K562 (cell line): ENCODE results near the gene ADGRF5. TPM values are rescaled to one million over a fixed set of nuclear protein-coding genes. Genes with fewer than 3 reads are reported as not detected.

ENCODE experiments used
- ATAC-seq: fragments of 200-7000 bp; cut with Tn5 transposase; 3 replicates; pipeline ENCODE4 v1.9.1; 2020; ENCODE audit warnings: moderate library complexity
- BruUV-seq: library from RNA; stranded (reverse); fragments of 400-500 nt; replicated peaks from 2 replicates; lab custom pipeline; 2021; lab: Mats Ljungman, UMichigan
- CTCF ChIA-PET: fragments of 300-600 bp; formaldehyde crosslinking; extraction: SDS; loops from one replicate; lab custom pipeline; 2021; ENCODE audit warnings: low intra/inter-chr PET ratio; lab: Yijun Ruan, JAX
- POLR2A ChIA-PET: fragments of 300-600, 350-650 bp; sonication (Branson Sonifier 250); formaldehyde crosslinking; extraction: SDS; loops from one replicate; lab custom pipeline; 2021; ENCODE audit warnings: antibody characterized with exemption, inconsistent platforms; lab: Yijun Ruan, JAX
- DNase-seq, 4 experiments: peaks; one replicate each; pipeline versions ENCODE4 v3.0.0 to v3.0.0-alpha.2; 2011 to 2018; ENCODE audit warnings: low spot score in 3 of 4, mixed read lengths in 3 of 4; ENCODE audit errors: extremely low read depth in 1 of 4
- FAIRE-seq: peaks from 2 replicates; lab custom pipeline; 2011; peaks lifted over from hg19 to GRCh38; lab: Jason Lieb, UNC
- H2AFZ ChIP-seq: 2 replicates; pipeline ENCODE4 v1.6.0; 2011; ENCODE audit warnings: low read depth, low read length, control low read depth, inconsistent platforms
- H3K27ac ChIP-seq: fragments of 200-600 bp; 3 replicates; pipeline ENCODE4 v1.8.0; 2011; ENCODE audit warnings: low read depth, mild to moderate bottlenecking, control low read depth, inconsistent platforms, low read length, moderate library complexity, mixed read lengths; ENCODE audit errors: extremely low read depth
- H3K27me3 ChIP-seq, 2 experiments: fragments of 300-600 bp in 1 of 2; 2 replicates in 1 of 2; 3 replicates in 1 of 2; pipeline versions ENCODE4 v1.6.0 to v1.8.0; 2011; ENCODE audit warnings: inconsistent platforms in 2 of 2, low read length in 2 of 2, mild to moderate bottlenecking in 1 of 2, mixed read lengths in 1 of 2, moderate library complexity in 1 of 2; ENCODE audit not compliant: control insufficient read depth in 2 of 2, insufficient read depth in 2 of 2
- H3K36me3 ChIP-seq: fragments of 300-600 bp; 3 replicates; pipeline ENCODE4 v1.8.0; 2011; ENCODE audit warnings: mild to moderate bottlenecking, low read length, inconsistent platforms; ENCODE audit not compliant: control insufficient read depth, insufficient read depth
- H3K4me1 ChIP-seq, 2 experiments: fragments of 200-600 bp in 1 of 2; replicated peaks in 1 of 2; 2 replicates in 1 of 2; 3 replicates in 1 of 2; pipeline versions ENCODE4 v1.5.1 to v1.8.0; 2011; ENCODE audit warnings: inconsistent platforms in 2 of 2, low read length in 2 of 2, mild to moderate bottlenecking in 1 of 2, mixed read lengths in 1 of 2, moderate library complexity in 1 of 2; ENCODE audit not compliant: control insufficient read depth in 2 of 2, insufficient read depth in 2 of 2
- H3K4me2 ChIP-seq: 2 replicates; pipeline ENCODE4 v1.6.1; 2011; ENCODE audit warnings: low read length, control low read depth, inconsistent platforms, mixed read lengths; ENCODE audit not compliant: insufficient read depth
- H3K4me3 ChIP-seq: fragments of 200-600 bp; sonication (generic), shearing (Covaris generic); 2 replicates; pipeline ENCODE4 v1.5.1; 2016; ENCODE audit warnings: control low read depth, inconsistent platforms
- H3K79me2 ChIP-seq: fragments of 200-600 bp; 3 replicates; pipeline ENCODE4 v1.8.0; 2011; ENCODE audit warnings: low read length, inconsistent platforms; ENCODE audit not compliant: control insufficient read depth, insufficient read depth
- H3K9ac ChIP-seq, 2 experiments: 2 replicates each; pipeline versions ENCODE4 v1.6.0 to v1.6.1; 2011; ENCODE audit warnings: low read depth in 2 of 2, low read length in 2 of 2, control low read depth in 1 of 2, inconsistent platforms in 1 of 2, mild to moderate bottlenecking in 1 of 2, mixed read lengths in 1 of 2; ENCODE audit not compliant: insufficient read depth in 1 of 2
- H3K9me1 ChIP-seq: one replicate; pipeline ENCODE4 v1.6.0; 2011; ENCODE audit warnings: inconsistent platforms, mild to moderate bottlenecking, low read length, moderate library complexity; ENCODE audit not compliant: control insufficient read depth, insufficient read depth
- H3K9me3 ChIP-seq: replicated peaks from 2 replicates; pipeline ENCODE4 v1.5.1; 2011; ENCODE audit warnings: low read depth, low read length, inconsistent platforms; ENCODE audit not compliant: control insufficient read depth, insufficient read depth
- H4K20me1 ChIP-seq: replicated peaks from 2 replicates; pipeline ENCODE4 v1.6.1; 2011; ENCODE audit warnings: low read length, inconsistent platforms, mixed read lengths; ENCODE audit not compliant: control insufficient read depth, insufficient read depth
- BDP1 ChIP-seq: IDR thresholded peaks from 3 replicates; pipeline ENCODE4 v1.6.1; 2011; ENCODE audit not compliant: insufficient read length, insufficient read depth
- GABPB1 ChIP-seq: sonication (generic); formaldehyde crosslinking; IDR thresholded peaks from 2 replicates; pipeline ENCODE4 v1.8.0; 2022; ENCODE audit warnings: mild to moderate bottlenecking, missing genetic modification reagents
- HDAC2 ChIP-seq: fragments of 450-650 bp; IDR thresholded peaks from 2 replicates; pipeline ENCODE4 v1.6.1; 2016; ENCODE audit warnings: mild to moderate bottlenecking
- KLF10 ChIP-seq: fragments of 250-450 bp; sonication (Bioruptor Pico); IDR thresholded peaks from 2 replicates; pipeline ENCODE4 v1.6.1; 2021; ENCODE audit warnings: matching md5 sums
- NCOA6 ChIP-seq: fragments of 450-650 bp; IDR thresholded peaks from 2 replicates; pipeline ENCODE4 v1.6.1; 2017; ENCODE audit warnings: mild to moderate bottlenecking
- NR2C2 ChIP-seq, 2 experiments: fragments of 200-800 bp in 1 of 2; sonication (Bioruptor generic) in 1 of 2; sonication (generic) in 1 of 2; formaldehyde crosslinking in 1 of 2; IDR thresholded peaks; 2 replicates each; pipeline versions ENCODE4 v1.6.1 to v1.8.0; 2016 to 2022; ENCODE audit warnings: mild to moderate bottlenecking in 1 of 2, missing compliant biosample characterization in 1 of 2, missing genetic modification characterization in 1 of 2, missing genetic modification reagents in 1 of 2
- POLR2G ChIP-seq: fragments of 200-400 bp; formaldehyde crosslinking; IDR thresholded peaks from 2 replicates; pipeline ENCODE4 v1.6.1; 2017; ENCODE audit warnings: low read depth, mild to moderate bottlenecking, antibody characterized with exemption, low read length, moderate library complexity
- SMAD4 ChIP-seq: fragments of 250-450 bp; sonication (Bioruptor Pico); conservative IDR thresholded peaks from 2 replicates; pipeline ENCODE4 v1.8.0; 2021; ENCODE audit warnings: inconsistent platforms, mild to moderate bottlenecking, moderate library complexity
- SNRNP70 ChIP-seq: fragments of 200-400 bp; formaldehyde crosslinking; optimal IDR thresholded peaks from 2 replicates; pipeline ENCODE3; 2017; ENCODE audit warnings: low read depth, low read length
- TRIM24 ChIP-seq, 2 experiments: fragments of 450-650 bp; IDR thresholded peaks; 2 replicates each; pipeline ENCODE4 v1.6.1; 2016
- ZFP36 ChIP-seq: fragments of 150-350 bp; IDR thresholded peaks from 2 replicates; pipeline ENCODE4 v1.6.1; 2018; ENCODE audit warnings: low read length, low read depth; ENCODE audit not compliant: partially characterized antibody
- ZNF133 ChIP-seq: fragments of 250-450 bp; sonication (Bioruptor Pico); IDR thresholded peaks from 2 replicates; pipeline ENCODE4 v1.4.0; 2020; ENCODE audit warnings: mild to moderate bottlenecking
- ZNF408 ChIP-seq: fragments of 250-450 bp; sonication (Bioruptor Pico); IDR thresholded peaks from 2 replicates; pipeline ENCODE4 v1.4.0; 2020; ENCODE audit warnings: low read depth, mild to moderate bottlenecking, moderate library complexity
- ZNF696 ChIP-seq: fragments of 250-450 bp; sonication (Bioruptor Pico); conservative IDR thresholded peaks from 2 replicates; pipeline ENCODE4 v1.4.0; 2020; ENCODE audit warnings: mild to moderate bottlenecking, moderate library complexity
- ZNF778 ChIP-seq: fragments of 450-650 bp; formaldehyde crosslinking; IDR thresholded peaks from 2 replicates; pipeline ENCODE4 v1.4.0; 2020; ENCODE audit warnings: mild to moderate bottlenecking, moderate library complexity
- WGBS: fragments of 100-300 bp; shearing (Covaris generic); methylation state at CpG from one replicate; pipeline ENCODE4 v1.1.6; 2016; ENCODE audit warnings: low coverage, mixed read lengths; ENCODE audit not compliant: insufficient coverage; ENCODE audit errors: missing lambda C conversion rate; 5-methylcytosine and 5-hydroxymethylcytosine counted together
- in situ Hi-C: fragments of 300-500 bp; cut with MboI; formaldehyde crosslinking; loops from 4 replicates; pipeline ENCODE4 v1.15.0; 2018; ENCODE audit warnings: inconsistent platforms, mixed read lengths
- intact Hi-C: fragments of 100-400 bp; cut with micrococcal nuclease; formaldehyde crosslinking; loops from 2 replicates; pipeline ENCODE4 v1.14.2; 2022
- polyA plus RNA-seq, 8 experiments: library from polyadenylated mRNA; depleted of rRNA in 4 of 8; stranded (reverse) in 5 of 8; unstranded in 3 of 8; fragments of >200 nt; fragmentation: Nextera tagmentation in 2 of 8; fragmentation: Illumina TruSeq in 1 of 8; extraction: Ambion mirVana in 2 of 8; extraction: Trizol in 1 of 8; gene quantifications; 2 replicates each; pipeline versions ENCODE4 v1.2.1 to v1.2.3, GENCODE V29; 2011 to 2014; ENCODE audit warnings: inconsistent platforms in 1 of 8, missing spikeins in 1 of 8
- total RNA-seq, 7 experiments: library from RNA; depleted of rRNA in 6 of 7; stranded (reverse); fragments of >200 nt in 6 of 7; fragmentation: Illumina TruSeq in 2 of 7; extraction: Trizol in 2 of 7; gene quantifications; 2 replicates each; pipeline versions ENCODE4 v1.2.1 to v1.2.3, GENCODE V29; 2011 to 2021; ENCODE audit warnings: low replicate concordance in 1 of 7
- TF ChIP-seq, protein P1 (sequence below), 2 experiments: fragments of 150-350 bp in 1 of 2; IDR thresholded peaks; 2 replicates each; pipeline ENCODE4 v1.6.1; 2012 to 2016; ENCODE audit warnings: low read depth in 2 of 2, low read length in 2 of 2, mild to moderate bottlenecking in 1 of 2, moderate library complexity in 1 of 2
- TF ChIP-seq, protein P2 (sequence below): fragments of 450-650 bp; formaldehyde crosslinking; IDR thresholded peaks from 2 replicates; pipeline ENCODE4 v1.4.0; 2022; ENCODE audit warnings: missing genetic modification characterization

ADGRF5 gene
- total and polyA plus RNA-seq, 9 of the 15 experiments (the other 6 are each of a cell fraction or from before 2014, with no cell fraction given), result 0.07 TPM; not detected in 8

- Histone ChIP-seq H3K4me1 (no peaks in the 10 kb centered on the region), H3K36me3 (no peaks in the 10 kb centered on the region), H3K4me3 (no peak overlapping the region), H3K9me1 (no peaks in the 10 kb centered on the region), H3K9me3 (no peaks in the 10 kb centered on the region), H3K9ac (no peak overlapping the region), H3K4me2 (no peak overlapping the region), H3K27ac (no peak overlapping the region), H3K27me3 (peaks cover 0 to 2% of the 10 kb centered on the region in 2 experiments; a peak in 1 of 5 replicates), H2AFZ (no peak overlapping the region), H3K79me2 (no peaks in the 10 kb centered on the region), H4K20me1 (no peaks in the 10 kb centered on the region; the same call in 1 of the 2 replicates)
- FAIRE-seq (no peak), ATAC-seq (no peak), DNase-seq (no peak)
- CTCF ChIA-PET, result no interaction called here
- BruUV-seq, result no TSS peak
- in situ Hi-C loops, result no loop called here
- TF ChIP-seq HDAC2 (no peak), NR2C2 (CRISPR knock-in tag; IDR thresholded peaks at IDR 0.05) (no peak), NR2C2 (tag; IDR thresholded peaks at IDR 0.05) (no peak), SNRNP70 (no peak), KLF10 (CRISPR knock-in tag) (no peak), BDP1 (no peak), ZNF133 (CRISPR knock-in tag) (no peak), SMAD4 (CRISPR knock-in tag) (no peak), ZNF696 (CRISPR knock-in tag) (no peak), ZFP36 (no peak), ZNF408 (no peak), NCOA6 (no peak), GABPB1 (CRISPR knock-in tag) (no peak), TRIM24 (IDR thresholded peaks at IDR 0.05) (no peak), POLR2G (no peak), ZNF778 (CRISPR knock-in tag) (no peak)
- TF ChIP-seq, protein P1, sequence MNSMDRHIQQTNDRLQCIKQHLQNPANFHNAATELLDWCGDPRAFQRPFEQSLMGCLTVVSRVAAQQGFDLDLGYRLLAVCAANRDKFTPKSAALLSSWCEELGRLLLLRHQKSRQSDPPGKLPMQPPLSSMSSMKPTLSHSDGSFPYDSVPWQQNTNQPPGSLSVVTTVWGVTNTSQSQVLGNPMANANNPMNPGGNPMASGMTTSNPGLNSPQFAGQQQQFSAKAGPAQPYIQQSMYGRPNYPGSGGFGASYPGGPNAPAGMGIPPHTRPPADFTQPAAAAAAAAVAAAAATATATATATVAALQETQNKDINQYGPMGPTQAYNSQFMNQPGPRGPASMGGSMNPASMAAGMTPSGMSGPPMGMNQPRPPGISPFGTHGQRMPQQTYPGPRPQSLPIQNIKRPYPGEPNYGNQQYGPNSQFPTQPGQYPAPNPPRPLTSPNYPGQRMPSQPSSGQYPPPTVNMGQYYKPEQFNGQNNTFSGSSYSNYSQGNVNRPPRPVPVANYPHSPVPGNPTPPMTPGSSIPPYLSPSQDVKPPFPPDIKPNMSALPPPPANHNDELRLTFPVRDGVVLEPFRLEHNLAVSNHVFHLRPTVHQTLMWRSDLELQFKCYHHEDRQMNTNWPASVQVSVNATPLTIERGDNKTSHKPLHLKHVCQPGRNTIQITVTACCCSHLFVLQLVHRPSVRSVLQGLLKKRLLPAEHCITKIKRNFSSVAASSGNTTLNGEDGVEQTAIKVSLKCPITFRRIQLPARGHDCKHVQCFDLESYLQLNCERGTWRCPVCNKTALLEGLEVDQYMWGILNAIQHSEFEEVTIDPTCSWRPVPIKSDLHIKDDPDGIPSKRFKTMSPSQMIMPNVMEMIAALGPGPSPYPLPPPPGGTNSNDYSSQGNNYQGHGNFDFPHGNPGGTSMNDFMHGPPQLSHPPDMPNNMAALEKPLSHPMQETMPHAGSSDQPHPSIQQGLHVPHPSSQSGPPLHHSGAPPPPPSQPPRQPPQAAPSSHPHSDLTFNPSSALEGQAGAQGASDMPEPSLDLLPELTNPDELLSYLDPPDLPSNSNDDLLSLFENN (IDR thresholded peaks at IDR 0.05; ENCODE audit: low read depth in 2 of 2, low read length in 2 of 2), result no peak
- TF ChIP-seq, protein P2, sequence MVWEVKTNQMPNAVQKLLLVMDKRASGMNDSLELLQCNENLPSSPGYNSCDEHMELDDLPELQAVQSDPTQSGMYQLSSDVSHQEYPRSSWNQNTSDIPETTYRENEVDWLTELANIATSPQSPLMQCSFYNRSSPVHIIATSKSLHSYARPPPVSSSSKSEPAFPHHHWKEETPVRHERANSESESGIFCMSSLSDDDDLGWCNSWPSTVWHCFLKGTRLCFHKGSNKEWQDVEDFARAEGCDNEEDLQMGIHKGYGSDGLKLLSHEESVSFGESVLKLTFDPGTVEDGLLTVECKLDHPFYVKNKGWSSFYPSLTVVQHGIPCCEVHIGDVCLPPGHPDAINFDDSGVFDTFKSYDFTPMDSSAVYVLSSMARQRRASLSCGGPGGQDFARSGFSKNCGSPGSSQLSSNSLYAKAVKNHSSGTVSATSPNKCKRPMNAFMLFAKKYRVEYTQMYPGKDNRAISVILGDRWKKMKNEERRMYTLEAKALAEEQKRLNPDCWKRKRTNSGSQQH (CRISPR knock-in tag), result no peak
- POLR2A ChIA-PET, result interaction anchor here (1.5 kb wide), 1 partner anchor 9 kb away, joined by 4 read pairs; no protein-coding TSS in a partner anchor
- 0% methylated on average over 4 of the region's 4 CpGs for WGBS
- intact Hi-C loops, result no loop called here
Measured at GRCh38 chr6:46954837-46955451, 33.2 kb upstream of the ADGRF5 start.
